ENCODE measurements around the gene OR52W1. TPM values are rescaled to one million over a fixed set of nuclear protein-coding genes. Genes with fewer than 3 reads are reported as not detected.

OR52W1 gene
- total RNA-seq, 1 experiment from 2014 or later: not detected

DNA sequence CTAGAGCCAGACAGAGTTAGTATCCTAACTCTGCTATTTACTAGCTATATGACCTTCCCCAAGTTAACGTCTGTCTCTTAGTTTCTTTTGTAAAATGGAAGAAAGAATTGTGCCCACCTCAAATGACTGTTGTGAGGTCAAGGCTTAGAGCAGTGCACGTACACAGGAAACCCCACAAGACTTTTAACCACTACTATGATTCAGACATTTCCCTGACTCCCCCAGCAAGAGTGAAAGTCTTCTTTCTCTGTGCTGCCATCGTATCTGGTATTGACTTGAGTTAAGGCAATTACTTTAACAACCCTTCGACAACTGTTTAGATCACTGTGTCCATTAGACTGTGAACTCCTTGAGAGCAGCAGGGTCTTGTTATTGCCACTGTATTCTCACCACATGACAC, 2.6 kb upstream of the OR52W1 start:
- no peaks in the 10 kb centered on the region for H3K27me3 Mint-ChIP-seq (ENCODE audit: unreplicated experiment)
- TF ChIP-seq, protein P1, sequence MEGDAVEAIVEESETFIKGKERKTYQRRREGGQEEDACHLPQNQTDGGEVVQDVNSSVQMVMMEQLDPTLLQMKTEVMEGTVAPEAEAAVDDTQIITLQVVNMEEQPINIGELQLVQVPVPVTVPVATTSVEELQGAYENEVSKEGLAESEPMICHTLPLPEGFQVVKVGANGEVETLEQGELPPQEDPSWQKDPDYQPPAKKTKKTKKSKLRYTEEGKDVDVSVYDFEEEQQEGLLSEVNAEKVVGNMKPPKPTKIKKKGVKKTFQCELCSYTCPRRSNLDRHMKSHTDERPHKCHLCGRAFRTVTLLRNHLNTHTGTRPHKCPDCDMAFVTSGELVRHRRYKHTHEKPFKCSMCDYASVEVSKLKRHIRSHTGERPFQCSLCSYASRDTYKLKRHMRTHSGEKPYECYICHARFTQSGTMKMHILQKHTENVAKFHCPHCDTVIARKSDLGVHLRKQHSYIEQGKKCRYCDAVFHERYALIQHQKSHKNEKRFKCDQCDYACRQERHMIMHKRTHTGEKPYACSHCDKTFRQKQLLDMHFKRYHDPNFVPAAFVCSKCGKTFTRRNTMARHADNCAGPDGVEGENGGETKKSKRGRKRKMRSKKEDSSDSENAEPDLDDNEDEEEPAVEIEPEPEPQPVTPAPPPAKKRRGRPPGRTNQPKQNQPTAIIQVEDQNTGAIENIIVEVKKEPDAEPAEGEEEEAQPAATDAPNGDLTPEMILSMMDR (IDR thresholded peaks at IDR 0.05; ENCODE audit: unreplicated experiment): no peak
- H3K9me3 Mint-ChIP-seq (ENCODE audit: low read depth, unreplicated experiment): no peaks in the 10 kb centered on the region
- intact Hi-C loops (cut with micrococcal nuclease; ENCODE audit: unreplicated experiment): no loop called here
- no peak overlapping the region for H3K4me3 Mint-ChIP-seq (ENCODE audit: low read depth, unreplicated experiment)
- no peak overlapping the region for H3K27ac Mint-ChIP-seq (ENCODE audit: unreplicated experiment)
- DNase-seq: no peak
- no TSS peak for BruUV-seq (replicated peaks)
- H3K36me3 Mint-ChIP-seq (ENCODE audit: insufficient read depth, unreplicated experiment): no peaks in the 10 kb centered on the region
- CTCF ChIA-PET: no interaction called here
- H3K4me1 Mint-ChIP-seq (ENCODE audit: low read depth, unreplicated experiment): no peaks in the 10 kb centered on the region

DNA sequence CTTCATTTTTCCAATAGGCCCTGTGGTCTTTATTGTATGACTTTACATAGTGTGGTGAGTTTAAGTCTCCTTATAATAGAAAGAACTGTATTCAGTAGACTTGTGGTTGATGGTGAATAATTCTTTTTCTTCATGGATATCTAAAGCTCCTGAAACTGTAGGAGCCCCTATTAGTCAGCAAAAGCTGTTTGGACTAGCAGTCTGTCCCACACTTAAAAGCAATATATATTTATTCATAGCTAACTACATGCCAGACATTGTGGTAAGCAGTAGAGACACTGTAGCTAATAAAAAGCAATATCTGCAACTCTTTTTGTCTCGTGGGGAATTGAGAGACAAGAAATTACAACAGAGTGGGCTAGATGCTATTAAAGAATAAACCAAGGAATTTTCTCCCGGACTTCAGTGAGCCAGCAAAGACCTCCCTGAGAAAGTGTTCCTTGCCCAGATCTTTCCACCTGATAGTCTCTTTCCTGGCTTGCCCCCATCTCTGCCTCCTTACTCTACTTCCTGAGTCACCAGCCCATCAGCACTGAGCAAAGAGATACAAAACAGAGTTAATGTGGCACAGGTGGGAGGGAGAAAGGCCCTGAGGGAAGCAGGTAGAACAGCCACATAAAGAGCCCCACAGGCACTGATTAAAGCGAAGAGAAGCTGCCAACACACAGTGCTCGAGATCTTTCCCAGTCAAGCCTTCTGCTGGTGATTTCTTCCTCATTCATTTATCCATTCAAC, 1.4 kb upstream of the OR52W1 start:
- no peaks in the 10 kb centered on the region for H3K4me1 Mint-ChIP-seq (ENCODE audit: low read depth, unreplicated experiment)
- H3K27ac Mint-ChIP-seq (ENCODE audit: unreplicated experiment): no peak overlapping the region
- no peaks in the 10 kb centered on the region for H3K9me3 Mint-ChIP-seq (ENCODE audit: low read depth, unreplicated experiment)
- H3K27me3 Mint-ChIP-seq (ENCODE audit: unreplicated experiment): no peaks in the 10 kb centered on the region
- TF ChIP-seq, protein P1 (IDR thresholded peaks at IDR 0.05; ENCODE audit: unreplicated experiment): no peak
- CTCF ChIA-PET: no interaction called here
- BruUV-seq (replicated peaks): no TSS peak
- H3K36me3 Mint-ChIP-seq (ENCODE audit: insufficient read depth, unreplicated experiment): no peaks in the 10 kb centered on the region
- H3K4me3 Mint-ChIP-seq (ENCODE audit: low read depth, unreplicated experiment): no peak overlapping the region
- no peak for DNase-seq
- intact Hi-C loops (cut with micrococcal nuclease; ENCODE audit: unreplicated experiment): no loop called here

DNA sequence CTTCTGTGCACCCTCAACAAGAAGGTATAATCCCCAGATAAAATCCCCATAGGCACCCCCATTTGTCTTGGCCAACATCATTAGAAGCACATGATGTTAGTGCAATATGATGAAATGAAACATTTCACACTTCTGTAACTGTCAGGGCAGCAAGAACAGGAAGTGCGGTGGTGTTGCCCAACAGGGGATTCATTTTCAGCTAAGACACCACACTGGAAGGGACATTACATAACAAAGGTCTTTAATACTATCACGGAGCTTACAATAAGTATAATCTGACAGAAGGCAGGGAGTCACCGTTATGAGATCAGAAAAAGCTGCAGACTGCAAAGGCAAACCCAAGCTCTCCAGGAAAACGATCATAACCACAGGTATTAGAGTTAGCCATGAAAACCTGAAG, 2.0 kb downstream of the OR52W1 start:
- DNase-seq: no peak
- TF ChIP-seq, protein P1 (IDR thresholded peaks at IDR 0.05; ENCODE audit: unreplicated experiment): no peak
- Mint-ChIP-seq H3K27me3 (ENCODE audit: unreplicated experiment) (no peaks in the 10 kb centered on the region), H3K4me3 (ENCODE audit: low read depth, unreplicated experiment) (no peak overlapping the region), H3K9me3 (ENCODE audit: low read depth, unreplicated experiment) (no peaks in the 10 kb centered on the region), H3K27ac (ENCODE audit: unreplicated experiment) (no peak overlapping the region), H3K36me3 (ENCODE audit: insufficient read depth, unreplicated experiment) (no peaks in the 10 kb centered on the region), H3K4me1 (ENCODE audit: low read depth, unreplicated experiment) (no peaks in the 10 kb centered on the region)
- CTCF ChIA-PET: interaction anchor here (0.8 kb wide), 1 partner anchor 153 kb away, joined by 3 read pairs; no protein-coding TSS in a partner anchor
- intact Hi-C loops (cut with micrococcal nuclease; ENCODE audit: unreplicated experiment): no loop called here
- no TSS peak for BruUV-seq (replicated peaks)

DNA sequence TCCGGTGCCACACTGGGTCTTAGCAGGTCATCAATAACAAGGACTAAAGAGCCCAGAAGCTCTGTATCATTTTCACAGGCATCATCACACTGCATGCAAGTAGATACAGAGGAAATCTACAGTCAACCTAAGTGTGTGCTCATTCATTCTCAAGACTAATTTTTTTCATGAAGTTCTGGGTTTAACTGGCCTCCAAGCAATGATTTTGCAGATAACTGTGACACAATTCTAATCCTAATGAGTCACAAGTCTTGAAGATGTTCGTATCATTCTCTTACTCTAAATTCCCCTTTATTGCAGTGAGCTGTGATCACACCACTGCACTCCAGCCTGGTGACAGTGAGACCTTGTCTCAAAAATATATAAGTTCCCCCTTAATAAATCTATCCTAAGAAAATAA, 2.5 kb downstream of the OR52W1 start:
- DNase-seq: no peak
- TF ChIP-seq, protein P1 (IDR thresholded peaks at IDR 0.05; ENCODE audit: unreplicated experiment): no peak

More for the DNA sequence above, 2.5 kb downstream of the OR52W1 start:
- intact Hi-C loops (cut with micrococcal nuclease; ENCODE audit: unreplicated experiment): no loop called here
- no TSS peak for BruUV-seq (replicated peaks)
- H3K36me3 Mint-ChIP-seq (ENCODE audit: insufficient read depth, unreplicated experiment): no peaks in the 10 kb centered on the region
- H3K9me3 Mint-ChIP-seq (ENCODE audit: low read depth, unreplicated experiment): no peaks in the 10 kb centered on the region
- H3K27ac Mint-ChIP-seq (ENCODE audit: unreplicated experiment): no peak overlapping the region
- H3K4me3 Mint-ChIP-seq (ENCODE audit: low read depth, unreplicated experiment): no peak overlapping the region
- no peaks in the 10 kb centered on the region for H3K4me1 Mint-ChIP-seq (ENCODE audit: low read depth, unreplicated experiment)
- CTCF ChIA-PET: interaction anchor here (0.8 kb wide), 1 partner anchor 152 kb away, joined by 3 read pairs; no protein-coding TSS in a partner anchor
- no peaks in the 10 kb centered on the region for H3K27me3 Mint-ChIP-seq (ENCODE audit: unreplicated experiment)

All from Calu3 (cell line).